HG02763 (cell line): ENCODE measurements around the gene NID1.
"Not testable (repeated sequence)": the region's sequence is repeated elsewhere in the genome, so short reads cannot be mapped to it uniquely, and the experiment has no call there.

Experiments
- ATAC-seq: cut with Tn5 transposase; IDR thresholded peaks from one replicate; pipeline ENCODE4 v1.9.1; 2021; ENCODE audit warnings: mild to moderate bottlenecking, moderate library complexity; ENCODE audit not compliant: unreplicated experiment

Gene NID1

GRCh38 chr1:235972691-235973090 is 92.2 kb downstream of the NID1 start:
- not testable (repeated sequence) for ATAC-seq

GRCh38 chr1:235972311-235972689 is 92.6 kb downstream of the NID1 start:
- ATAC-seq = peak; percentile 29

GRCh38 chr1:235971571-235972310 is 93.1 kb downstream of the NID1 start:
- peak; percentile 94 for ATAC-seq

- ATAC-seq = no peak
These were observed 93.9 kb downstream of the NID1 start for GRCh38 chr1:235971020-235971419.

- no peak for ATAC-seq
These were observed 96.1 kb downstream of the NID1 start for GRCh38 chr1:235968831-235969230.

- ATAC-seq = not testable (repeated sequence)
These were observed 98.8 kb downstream of the NID1 start for GRCh38 chr1:235966134-235966533.

GRCh38 chr1:235960809-235961208 is 104.1 kb downstream of the NID1 start:
- no peak for ATAC-seq

- ATAC-seq = no peak
These were observed 106.9 kb downstream of the NID1 start for GRCh38 chr1:235958021-235958420.

GRCh38 chr1:235955777-235956176 is 109.1 kb downstream of the NID1 start:
- no peak for ATAC-seq

GRCh38 chr1:235954306-235955283 is 110.3 kb downstream of the NID1 start:
- ATAC-seq = peak; percentile 93

GRCh38 chr1:235953801-235954200 is 111.1 kb downstream of the NID1 start:
- no peak for ATAC-seq

GRCh38 chr1:235952950-235953615 is 111.8 kb downstream of the NID1 start:
- no peak for ATAC-seq

GRCh38 chr1:235951661-235952060 is 113.2 kb downstream of the NID1 start:
- ATAC-seq = no peak

GRCh38 chr1:235950318-235950717 is 114.6 kb downstream of the NID1 start:
- ATAC-seq = no peak

- ATAC-seq = no peak
These were observed 116.0 kb downstream of the NID1 start for GRCh38 chr1:235948774-235949427.

- no peak for ATAC-seq
These were observed 116.9 kb downstream of the NID1 start for GRCh38 chr1:235947989-235948388.

- ATAC-seq = peak; percentile 50
These were observed 118.3 kb downstream of the NID1 start for GRCh38 chr1:235946571-235946981.

- ATAC-seq = peak; percentile 71
These were observed 118.9 kb downstream of the NID1 start for GRCh38 chr1:235945775-235946570.

GRCh38 chr1:235943581-235944114 is 121.2 kb downstream of the NID1 start:
- ATAC-seq = no peak
